GM18867 (cell line): Measurements from ENCODE around the gene PNCK.

ENCODE experiments used
- ATAC-seq: cut with Tn5 transposase; IDR thresholded peaks from one replicate; pipeline ENCODE4 v1.9.1; 2021; ENCODE audit warnings: mild to moderate bottlenecking, moderate library complexity; ENCODE audit not compliant: unreplicated experiment

PNCK gene

DNA sequence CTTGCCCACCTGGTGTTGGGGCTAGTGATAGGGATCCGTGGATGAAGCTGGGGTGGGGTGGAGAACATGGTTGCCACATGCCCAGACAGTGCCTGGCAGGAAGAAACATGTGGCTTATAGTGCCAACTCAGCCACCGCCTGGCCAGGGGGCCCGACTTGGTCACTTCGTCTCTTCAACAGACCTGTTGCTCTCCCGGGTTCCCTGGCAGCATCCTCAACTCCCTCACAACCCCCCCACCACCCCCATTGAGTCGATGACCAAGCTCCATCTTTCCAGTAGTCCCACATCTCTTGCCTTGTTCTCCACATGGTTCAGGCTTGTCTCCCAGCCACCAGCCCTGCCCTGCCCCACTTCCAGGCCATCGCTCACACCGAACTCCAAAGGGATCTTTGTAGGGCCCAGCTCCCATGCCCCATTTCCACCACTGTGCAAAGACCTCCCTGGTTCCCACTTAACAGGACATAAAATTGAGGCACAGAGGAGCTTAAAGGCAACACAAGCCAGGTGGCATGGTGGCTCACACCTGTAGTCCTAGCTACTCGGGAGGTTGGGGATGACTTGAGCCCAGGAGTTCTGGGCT lies 7.8 kb downstream of the PNCK start:
- ATAC-seq, result no peak

DNA sequence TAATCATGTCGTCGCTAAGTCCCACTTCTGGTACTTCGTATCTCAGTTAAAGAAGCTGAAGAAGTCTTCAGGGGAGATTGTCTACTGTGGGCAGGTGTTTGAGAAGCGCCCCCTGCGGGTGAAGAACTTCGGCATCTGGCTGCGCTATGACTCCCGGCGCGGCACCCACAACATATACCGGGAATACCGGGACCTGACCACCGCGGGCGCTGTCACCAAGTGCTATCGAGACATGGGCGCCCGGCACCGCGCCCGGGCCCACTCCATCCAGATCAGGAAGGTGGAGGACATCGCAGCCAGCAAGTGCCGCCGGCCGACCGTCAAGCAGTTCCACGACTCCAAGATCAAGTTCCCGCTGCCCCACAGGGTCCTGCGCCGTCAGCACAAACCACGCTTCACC lies 11.3 kb downstream of the PNCK start:
- ATAC-seq, result no peak

DNA sequence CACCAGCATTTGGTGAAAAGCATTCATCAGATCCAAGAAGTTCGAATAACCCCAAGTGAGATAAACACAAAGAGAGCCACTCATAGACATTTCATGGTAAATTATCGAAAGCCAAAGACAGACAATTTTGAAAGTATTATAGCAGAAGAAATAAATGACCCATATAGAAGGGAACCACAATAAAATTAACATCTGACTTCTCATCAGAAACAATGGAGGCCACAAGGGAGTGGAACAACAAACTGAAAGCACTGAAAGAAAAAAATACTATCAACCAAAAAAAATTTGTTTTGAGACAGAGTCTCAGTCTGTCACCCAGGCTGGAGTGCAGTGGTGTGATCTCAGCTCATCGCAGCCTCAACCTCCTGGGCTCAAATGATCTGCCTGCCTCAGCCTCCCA lies 14.3 kb downstream of the PNCK start:
- ATAC-seq, result no peak

DNA sequence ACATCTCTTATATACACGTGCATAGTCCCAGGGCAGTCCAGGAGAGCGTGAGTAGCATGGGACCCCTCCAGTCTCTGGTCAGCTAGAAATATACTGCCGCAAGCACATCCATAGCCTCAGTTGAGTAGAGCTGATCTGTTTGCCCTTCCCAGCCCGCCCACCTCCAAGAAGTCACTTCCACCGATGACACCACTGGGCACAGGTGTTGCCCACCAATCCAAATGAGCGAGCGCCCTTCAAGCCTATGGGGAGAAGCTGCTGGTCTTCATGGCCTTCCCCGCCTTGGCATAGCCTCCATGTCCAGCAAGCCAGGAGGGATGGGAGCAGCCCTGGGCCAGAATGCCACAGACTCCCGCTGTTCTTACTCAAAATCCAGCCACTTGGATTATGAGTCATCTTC lies 16.5 kb downstream of the PNCK start:
- no peak for ATAC-seq

DNA sequence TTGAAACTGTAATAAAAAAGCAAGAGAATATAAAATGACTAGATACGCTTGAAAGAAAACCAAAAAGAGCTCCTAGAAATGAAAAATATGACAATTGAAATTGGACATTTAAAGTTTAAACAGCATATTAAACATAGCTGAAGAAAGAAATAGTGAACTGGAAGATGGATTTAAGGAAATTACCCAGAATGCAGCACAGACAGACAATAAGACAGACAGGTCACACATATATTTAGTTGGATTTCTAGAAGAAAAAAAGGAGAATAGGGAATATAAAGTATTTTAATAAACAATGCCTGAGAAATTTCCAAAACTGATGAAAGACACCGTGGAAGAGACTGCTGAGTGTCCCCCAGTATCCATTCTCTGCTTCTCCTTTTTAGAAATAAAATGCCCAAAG lies 20.1 kb downstream of the PNCK start:
- ATAC-seq, result no peak

DNA sequence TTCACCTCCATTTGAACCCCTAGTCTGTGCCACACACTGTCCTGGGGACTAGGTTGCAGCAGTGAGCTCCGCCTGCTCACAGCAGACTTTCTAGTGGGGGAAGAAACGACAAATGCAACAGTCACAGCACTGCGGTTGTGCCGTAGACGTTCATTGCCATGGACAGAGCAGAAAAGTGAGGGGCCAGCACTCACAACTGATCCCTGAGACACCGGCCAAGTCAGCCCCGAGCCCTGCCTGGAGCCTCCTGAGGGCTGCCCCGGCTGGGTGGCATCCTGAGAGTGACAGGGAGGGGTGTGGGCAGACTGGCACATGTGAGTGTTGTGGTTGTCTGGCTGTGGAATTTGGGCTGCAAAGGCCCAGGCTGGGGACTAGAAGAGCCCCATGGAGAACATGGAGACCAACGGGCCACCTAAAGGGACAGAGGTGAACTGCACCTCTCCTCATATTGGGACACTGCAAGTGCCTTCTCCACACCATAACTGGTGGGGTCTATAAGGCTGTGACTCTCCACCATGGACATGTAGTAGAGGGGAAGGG lies 22.0 kb downstream of the PNCK start:
- ATAC-seq, result no peak

DNA sequence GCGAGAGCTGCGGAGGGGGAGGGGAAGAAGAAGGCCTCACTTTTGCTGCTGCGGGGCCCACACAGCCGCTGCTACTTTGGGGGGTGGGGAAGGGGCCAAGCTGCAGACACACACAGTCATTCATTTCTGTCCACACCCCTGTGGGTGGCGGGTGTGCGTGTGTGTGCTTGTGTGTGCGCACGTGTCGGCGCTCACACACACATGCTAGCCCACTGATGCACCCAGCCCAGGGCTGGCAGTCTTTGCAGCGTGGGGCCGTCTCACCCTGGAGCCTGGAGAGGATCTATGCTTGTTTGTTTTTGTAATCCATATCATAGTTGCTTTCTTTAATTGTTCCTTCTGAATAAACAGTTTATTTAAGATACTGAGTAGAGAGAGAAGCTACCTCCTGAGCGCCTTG lies 22.7 kb downstream of the PNCK start:
- ATAC-seq, result no peak

DNA sequence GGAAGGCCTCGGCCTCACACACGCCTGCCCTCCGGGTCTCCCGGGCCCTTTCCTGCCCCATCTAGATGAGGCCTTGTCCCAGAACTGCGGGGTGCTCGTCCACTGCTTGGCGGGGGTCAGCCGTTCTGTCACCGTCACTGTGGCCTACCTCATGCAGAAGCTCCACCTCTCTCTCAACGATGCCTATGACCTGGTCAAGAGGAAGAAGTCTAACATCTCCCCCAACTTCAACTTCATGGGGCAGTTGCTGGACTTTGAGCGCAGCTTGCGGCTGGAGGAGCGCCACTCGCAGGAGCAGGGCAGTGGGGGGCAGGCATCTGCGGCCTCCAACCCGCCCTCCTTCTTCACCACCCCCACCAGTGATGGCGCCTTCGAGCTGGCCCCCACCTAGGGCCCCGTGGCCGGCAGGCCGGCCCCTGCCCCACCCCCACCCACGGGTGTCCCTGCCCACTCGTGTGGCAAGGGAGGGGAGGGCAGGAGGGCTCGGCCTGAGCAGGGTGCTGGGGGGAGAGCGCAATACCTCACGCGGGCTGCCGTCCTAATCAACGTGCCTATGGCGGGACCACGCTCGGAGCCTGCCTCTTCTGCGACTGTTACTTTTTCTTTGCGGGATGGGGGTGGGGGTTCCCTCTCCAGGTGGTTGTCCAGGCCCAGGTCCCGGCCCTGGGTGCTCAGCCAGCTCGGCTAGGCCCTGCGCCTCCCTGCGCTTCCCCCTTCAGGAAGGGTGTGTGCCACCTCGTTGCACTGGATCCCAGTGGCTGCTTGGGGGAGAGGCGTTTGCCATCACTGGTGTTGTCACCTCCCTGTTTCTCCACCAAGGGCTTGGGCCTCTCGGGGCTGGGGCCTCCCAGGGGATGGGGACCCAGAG lies 23.5 kb downstream of the PNCK start:
- no peak for ATAC-seq

DNA sequence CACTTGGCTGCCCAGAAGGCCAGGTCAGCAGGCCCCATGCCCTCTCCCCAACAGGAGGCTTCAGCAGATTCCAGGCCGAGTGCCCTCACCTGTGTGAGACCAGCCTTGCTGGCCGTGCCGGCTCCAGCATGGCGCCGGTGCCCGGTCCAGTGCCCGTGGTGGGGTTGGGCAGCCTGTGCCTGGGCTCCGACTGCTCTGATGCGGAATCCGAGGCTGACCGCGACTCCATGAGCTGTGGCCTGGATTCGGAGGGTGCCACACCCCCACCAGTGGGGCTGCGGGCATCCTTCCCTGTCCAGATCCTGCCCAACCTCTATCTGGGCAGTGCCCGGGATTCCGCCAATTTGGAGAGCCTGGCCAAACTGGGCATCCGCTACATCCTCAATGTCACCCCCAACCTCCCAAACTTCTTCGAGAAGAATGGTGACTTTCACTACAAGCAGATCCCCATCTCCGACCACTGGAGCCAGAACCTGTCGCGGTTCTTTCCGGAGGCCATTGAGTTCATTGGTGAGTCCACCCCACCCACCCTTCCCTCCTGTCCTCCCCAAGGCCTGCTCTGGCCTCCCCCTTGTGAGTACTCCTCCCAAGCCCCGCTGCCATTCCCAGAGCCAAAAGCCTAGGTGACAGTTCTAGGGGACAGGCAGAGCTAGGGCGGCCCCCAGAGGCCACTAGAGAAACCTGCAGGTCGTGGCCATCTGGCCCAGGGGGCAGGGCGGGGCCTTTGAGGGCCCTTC lies 24.3 kb downstream of the PNCK start:
- no peak for ATAC-seq

DNA sequence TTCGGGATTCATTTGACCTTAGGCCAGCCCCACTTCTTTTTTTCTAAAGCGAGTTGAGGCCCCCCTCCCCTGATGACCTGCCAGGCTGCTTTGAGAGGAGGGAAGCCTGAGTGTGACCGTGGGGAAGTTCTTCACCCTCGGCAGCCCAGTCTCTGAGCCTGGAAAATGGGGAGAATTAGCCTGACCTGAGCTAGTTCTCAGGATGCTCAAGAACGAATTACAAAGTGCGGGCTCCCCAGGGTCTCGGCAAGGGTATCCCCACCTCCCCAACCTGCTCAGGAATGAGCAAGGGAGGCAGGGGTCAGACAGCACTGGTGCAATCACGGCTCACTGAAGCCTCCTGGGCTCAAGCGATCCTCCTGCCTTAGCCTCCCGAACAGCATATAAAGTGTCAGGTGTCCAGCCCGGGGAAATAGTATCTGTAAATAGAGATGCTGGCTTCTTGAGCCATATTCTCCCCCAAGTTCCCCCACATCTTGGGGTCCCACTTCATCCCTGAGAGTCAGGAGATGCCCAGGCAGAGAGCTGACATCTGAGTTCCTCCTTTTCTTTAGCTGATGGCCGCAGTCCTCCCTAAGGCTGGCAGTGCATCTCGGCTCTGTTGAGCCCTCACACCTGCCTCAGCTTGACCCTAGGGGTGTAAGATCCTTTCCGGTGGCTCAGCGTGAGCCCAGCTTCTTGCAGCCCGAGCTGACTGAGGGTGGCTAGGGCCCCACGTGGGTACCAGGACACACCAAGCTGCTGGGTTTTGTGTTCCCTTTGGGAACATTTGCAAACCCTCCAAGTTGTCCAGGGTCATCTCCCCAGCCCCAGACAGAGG lies 25.0 kb downstream of the PNCK start:
- no peak for ATAC-seq

DNA sequence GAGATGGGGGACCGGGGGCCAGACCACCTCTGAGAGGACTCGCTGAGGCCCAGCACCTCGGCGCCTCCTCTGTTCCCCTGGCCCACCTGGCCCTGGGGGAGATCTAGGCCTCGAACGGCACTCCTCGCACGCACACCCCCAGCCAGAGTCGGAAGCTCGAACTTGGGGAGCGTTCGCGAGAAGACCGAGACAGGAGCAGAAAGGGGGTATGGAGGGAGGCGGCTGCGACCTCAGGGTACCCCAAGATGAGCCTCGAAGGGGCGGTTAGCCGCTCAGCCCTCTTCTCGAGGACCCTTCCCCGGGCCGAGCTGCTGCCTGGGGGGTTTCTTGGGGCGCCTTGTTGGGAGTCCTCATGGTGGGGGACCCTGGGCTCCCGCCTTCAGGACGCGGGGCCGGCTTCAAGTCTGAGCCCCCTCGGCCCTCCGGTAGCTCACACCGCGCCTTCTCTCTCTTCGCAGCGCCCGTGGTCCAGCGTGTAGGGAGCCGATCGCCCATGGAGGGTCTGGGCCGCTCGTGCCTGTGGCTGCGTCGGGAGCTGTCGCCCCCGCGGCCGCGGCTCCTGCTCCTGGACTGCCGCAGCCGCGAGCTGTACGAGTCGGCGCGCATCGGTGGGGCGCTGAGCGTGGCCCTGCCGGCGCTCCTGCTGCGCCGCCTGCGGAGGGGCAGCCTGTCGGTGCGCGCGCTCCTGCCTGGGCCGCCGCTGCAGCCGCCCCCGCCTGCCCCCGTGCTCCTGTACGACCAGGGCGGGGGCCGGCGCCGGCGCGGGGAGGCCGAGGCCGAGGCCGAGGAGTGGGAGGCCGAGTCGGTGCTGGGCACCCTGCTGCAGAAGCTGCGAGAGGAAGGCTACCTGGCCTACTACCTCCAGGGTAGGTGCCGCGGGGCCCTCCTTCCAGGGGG lies 25.9 kb downstream of the PNCK start:
- ATAC-seq, result no peak

DNA sequence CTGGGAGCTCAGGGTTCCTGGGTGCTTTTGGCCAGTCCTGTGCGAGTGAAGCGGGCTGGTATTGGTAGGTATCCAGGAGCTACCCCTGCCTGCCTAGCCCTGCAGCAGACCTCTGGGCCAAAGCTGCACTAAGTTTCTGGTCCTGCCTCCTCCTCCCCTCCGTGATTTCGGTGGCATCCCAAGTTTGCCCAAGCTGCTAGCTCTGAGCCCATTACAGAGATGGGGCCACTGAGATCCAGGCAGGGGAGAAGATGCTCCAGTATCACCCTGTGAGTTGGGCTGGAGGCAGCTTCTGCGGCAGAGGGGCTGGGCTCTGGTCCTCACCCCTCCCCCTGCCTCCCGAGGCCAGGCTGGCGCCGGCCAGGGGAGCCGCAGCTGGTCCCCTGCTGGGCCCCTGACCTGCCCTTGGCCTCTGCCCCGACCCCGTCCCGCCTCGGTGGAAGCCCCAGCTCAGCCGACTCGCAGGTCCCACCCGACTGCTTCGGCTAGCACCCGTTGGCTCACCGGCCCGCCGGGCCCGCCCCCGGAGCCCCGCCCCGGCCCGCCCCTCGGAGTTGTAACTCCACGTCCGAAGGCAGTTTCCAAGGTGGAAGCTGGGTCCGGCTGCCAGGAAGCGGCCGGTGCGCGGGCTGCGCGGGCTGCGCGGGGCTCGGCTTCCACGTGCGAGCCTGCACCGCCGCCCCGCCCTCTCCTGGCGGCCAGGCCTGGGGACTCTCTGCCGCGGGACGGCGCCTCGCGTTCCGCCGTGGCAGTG lies 26.8 kb downstream of the PNCK start, which contains the start of gene DUSP9:
TSS of gene DUSP9 (plus strand) at position 584 of the 754 bp plus-strand sequence. CDS start 751 bp downstream, outside the sequence.
- ATAC-seq, result no peak

DNA sequence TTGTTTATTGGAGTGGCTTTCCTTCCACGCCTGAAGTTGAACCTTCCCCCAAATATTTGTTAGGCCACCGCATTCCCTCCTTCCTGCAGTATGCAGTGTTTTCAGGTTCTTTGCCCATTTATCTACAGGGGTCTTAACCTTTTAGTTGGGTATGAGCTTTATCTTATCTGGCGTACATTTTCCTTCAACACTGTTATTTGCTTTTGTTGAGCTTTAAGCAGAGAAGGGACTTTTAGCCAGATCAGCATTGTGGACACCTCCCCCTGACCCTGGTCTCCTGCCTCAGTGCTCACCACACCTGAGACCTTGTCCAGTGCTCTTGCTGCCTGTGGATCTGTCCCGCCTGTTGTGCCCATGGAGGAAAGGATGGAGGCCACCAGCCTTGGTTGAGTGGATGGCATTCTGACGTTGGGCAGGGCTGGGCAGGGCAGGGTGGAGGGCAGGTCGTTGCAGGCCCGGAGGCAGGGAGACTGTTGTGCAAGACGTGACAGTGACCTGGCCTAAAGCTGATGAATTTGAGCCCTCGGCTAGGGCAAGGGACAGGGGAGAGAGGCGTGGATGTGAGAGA lies 27.6 kb downstream of the PNCK start:
- ATAC-seq, result no peak

DNA sequence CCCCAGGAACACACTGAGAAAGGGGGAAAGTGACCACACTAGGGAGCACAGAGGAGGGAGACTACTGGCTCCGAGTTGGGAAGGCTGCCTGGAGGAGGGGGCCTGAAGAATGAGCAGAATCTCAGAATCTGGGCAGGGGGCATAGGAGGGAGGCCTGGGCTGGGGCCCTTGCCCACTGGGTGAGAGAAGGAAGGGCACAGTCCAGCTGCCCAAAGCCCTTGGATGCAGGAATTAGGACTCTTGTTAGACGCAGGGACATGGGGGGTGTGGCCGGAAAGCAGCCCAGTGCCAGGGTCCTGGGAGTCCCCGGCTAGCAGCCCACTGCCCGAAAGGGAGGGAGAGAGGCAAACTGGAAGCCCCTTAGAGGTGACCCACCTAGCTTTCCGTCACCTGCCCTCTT lies 28.5 kb downstream of the PNCK start:
- no peak for ATAC-seq

DNA sequence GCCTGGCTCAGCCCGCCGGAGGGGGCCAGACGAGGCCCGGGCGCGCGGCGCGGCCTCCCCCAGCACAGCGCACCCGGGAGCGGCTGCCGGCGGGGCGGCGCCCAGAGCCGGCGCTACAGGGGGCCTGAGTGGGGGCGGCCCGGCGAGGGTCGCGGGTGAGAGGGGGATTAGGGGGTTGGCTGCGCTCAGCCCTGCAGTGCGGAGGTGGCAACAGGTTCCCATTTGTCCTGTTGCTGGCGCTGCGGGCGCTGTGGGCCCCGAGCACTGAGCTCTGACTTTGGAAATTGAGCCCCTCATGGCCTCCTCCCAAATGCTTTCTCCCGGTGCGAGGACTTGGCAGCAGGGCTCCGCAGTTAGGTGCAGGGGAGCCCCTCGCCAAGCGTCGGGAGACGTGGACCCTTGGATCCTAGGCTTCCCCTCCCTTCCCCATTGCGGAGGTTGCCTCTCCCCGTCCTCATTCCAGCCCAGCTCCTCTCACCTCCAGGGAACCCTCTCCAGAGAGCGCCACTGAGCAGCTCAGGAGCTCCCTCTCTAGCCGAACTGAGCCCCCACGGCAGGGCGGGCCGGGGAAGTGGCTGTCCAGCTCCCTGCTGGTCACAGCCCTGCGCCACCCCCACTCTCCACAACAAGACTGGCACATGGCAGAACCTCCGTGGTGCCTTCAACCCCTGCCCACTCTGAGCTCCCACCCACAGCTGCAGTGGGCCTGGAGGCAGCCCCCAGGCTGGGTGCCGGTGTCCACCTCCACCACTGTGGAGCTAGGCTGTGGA lies 29.1 kb downstream of the PNCK start:
- no peak for ATAC-seq

DNA sequence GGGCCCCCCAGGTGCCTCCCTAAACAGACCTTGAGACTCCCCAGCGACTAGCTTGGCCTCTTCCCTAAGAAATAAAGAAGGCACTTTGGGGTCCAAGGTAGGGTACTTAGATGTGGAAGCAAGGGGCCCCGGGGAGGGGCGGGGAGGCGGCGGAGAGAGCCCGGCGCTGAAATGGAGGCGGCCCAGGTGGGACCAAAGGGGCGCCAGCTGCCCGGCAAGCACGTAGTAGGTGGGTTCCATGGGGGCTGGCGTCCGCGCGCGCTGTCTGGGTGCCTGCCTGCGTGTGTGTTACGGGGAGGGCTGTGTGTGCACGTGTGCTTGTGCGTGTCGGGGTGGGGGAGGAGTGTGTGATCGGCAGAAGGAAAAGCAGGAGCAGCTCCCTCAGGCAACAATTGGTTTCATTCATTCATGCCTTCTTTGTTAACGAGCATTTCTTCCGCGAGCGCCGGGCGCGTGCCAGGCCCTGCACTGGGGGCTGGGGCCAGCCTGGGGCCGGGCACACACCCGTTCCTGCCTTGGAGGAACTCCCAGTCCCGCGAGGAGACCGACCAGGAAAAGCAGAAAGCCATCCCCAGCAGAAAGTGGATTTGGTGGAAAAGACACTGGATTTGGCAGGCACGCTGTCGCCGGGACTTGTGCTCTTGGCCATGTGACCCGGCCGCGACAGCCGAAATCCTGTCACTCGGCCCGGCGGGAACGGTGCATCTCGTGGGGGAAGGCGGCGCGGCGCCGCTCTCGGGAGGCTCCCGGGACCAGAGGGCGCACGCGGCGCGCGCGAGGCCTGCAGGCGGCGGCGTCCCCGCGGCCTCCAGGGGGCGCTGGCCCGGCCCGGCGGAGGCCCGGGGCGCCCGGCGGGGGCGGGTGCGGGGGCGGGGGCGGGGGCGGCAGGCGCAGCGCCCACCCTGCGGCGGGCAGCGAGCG lies 29.9 kb downstream of the PNCK start:
- ATAC-seq, result no peak
